PC-3 (cell line): ENCODE measurements around the gene ROBO3. TPM values are rescaled to one million over a fixed set of nuclear protein-coding genes. Genes with fewer than 3 reads are reported as not detected.

ENCODE experiments used
- ATAC-seq: fragments of 200-7000 bp; cut with Tn5 transposase; 2 replicates; pipeline ENCODE4 v1.9.1; 2020; ENCODE audit warnings: mild to moderate bottlenecking, moderate library complexity
- BruUV-seq: library from RNA; stranded (reverse); fragments of 400-500 nt; replicated peaks from 2 replicates; lab custom pipeline; 2021; lab: Mats Ljungman, UMichigan
- CTCF ChIA-PET: fragments of 300-600 bp; sonication (Branson Sonifier 250); formaldehyde crosslinking; loops from one replicate; lab custom pipeline; 2022; ENCODE audit warnings: antibody characterized with exemption; lab: Charles Lee
- POLR2A ChIA-PET: fragments of 300-600 bp; sonication (Branson Sonifier 250); formaldehyde crosslinking; loops from one replicate; lab custom pipeline; 2022; ENCODE audit warnings: antibody characterized with exemption; ENCODE audit not compliant: unreplicated experiment; lab: Charles Lee
- DNase-seq: peaks from one replicate; pipeline ENCODE4 v3.0.0-alpha.2; 2015
- H2AFZ ChIP-seq: fragments of 300-600 bp; sonication (generic); 2 replicates; pipeline ENCODE4 v1.6.0; 2016; ENCODE audit warnings: antibody characterized with exemption, low read length
- H3F3A ChIP-seq: fragments of 300-600 bp; sonication (generic); one replicate; pipeline ENCODE4 v1.6.0; 2017; ENCODE audit warnings: antibody characterized with exemption, low read length, control low read depth, mild to moderate bottlenecking; ENCODE audit not compliant: unreplicated experiment
- H3K27ac ChIP-seq: fragments of 300-600 bp; sonication (generic); 2 replicates; pipeline ENCODE4 v1.5.1; 2016; ENCODE audit warnings: mild to moderate bottlenecking, low read length
- H3K27me3 ChIP-seq: fragments of 300-600 bp; sonication (generic); 2 replicates; pipeline ENCODE4 v1.6.1; 2016; ENCODE audit warnings: low read length, mixed read lengths
- H3K36me3 ChIP-seq: fragments of 300-600 bp; sonication (generic); 2 replicates; pipeline ENCODE4 v1.6.1; 2016; ENCODE audit warnings: low read depth, mixed run types, low read length, mixed read lengths
- H3K4me1 ChIP-seq: fragments of 300-600 bp; sonication (generic); 2 replicates; pipeline ENCODE4 v1.5.1; 2016; ENCODE audit warnings: low read length; ENCODE audit not compliant: insufficient read depth
- H3K4me2 ChIP-seq: fragments of 300-600 bp; sonication (generic); 2 replicates; pipeline ENCODE4 v1.6.0; 2016; ENCODE audit warnings: low read length
- H3K4me3 ChIP-seq: fragments of 300-600 bp; sonication (generic); 2 replicates; pipeline ENCODE4 v1.5.1; 2016; ENCODE audit warnings: mild to moderate bottlenecking, low read length, mixed read lengths
- H3K79me2 ChIP-seq: fragments of 300-600 bp; sonication (generic); 2 replicates; pipeline ENCODE4 v1.6.1; 2017; ENCODE audit warnings: low read length, mixed read lengths
- H3K9ac ChIP-seq: fragments of 300-600 bp; sonication (generic); 2 replicates; pipeline ENCODE4 v1.6.0; 2016; ENCODE audit warnings: mild to moderate bottlenecking, low read length
- H3K9me2 ChIP-seq: fragments of 300-600 bp; sonication (generic); replicated peaks from 2 replicates; pipeline ENCODE4 v1.6.1; 2016; ENCODE audit warnings: mixed run types, low read length, mixed read lengths
- H3K9me3 ChIP-seq: fragments of 300-600 bp; sonication (generic); 2 replicates; pipeline ENCODE4 v1.6.1; 2016; ENCODE audit warnings: low read length, mixed read lengths
- H4K20me1 ChIP-seq: fragments of 300-600 bp; sonication (generic); 2 replicates; pipeline ENCODE4 v1.6.1; 2016; ENCODE audit warnings: low read length, mixed read lengths
- CTCF ChIP-seq: fragments of 300-600 bp; sonication (generic); conservative IDR thresholded peaks from 2 replicates; pipeline ENCODE4 v1.5.1; 2017; ENCODE audit warnings: antibody characterized with exemption, low read depth, mild to moderate bottlenecking, low read length
- EZH2 ChIP-seq: fragments of 300-600 bp; sonication (generic); IDR thresholded peaks from one replicate; pipeline ENCODE4 v1.6.1; 2017; ENCODE audit warnings: antibody characterized with exemption, mild to moderate bottlenecking, low read length; ENCODE audit not compliant: unreplicated experiment
- EZH2phosphoT487 ChIP-seq: fragments of 300-600 bp; sonication (generic); IDR thresholded peaks from 2 replicates; pipeline ENCODE4 v1.6.1; 2018; ENCODE audit warnings: mild to moderate bottlenecking, antibody characterized with exemption, low read length, borderline replicate concordance
- intact Hi-C: fragments of 100-400 bp; cut with micrococcal nuclease; formaldehyde crosslinking; loops from 2 replicates; pipeline ENCODE4 v1.9.0; 2023
- total RNA-seq: library from RNA; depleted of rRNA; stranded (reverse); fragments of >200 nt; gene quantifications from 2 replicates; pipeline ENCODE4 v1.2.3, GENCODE V29; 2014

ROBO3 gene
- total RNA-seq, 1 experiment from 2014 or later: 18.5 TPM

GRCh38 chr11:124841201-124841600, 24.0 kb upstream of the ROBO3 start:
- Histone ChIP-seq H2AFZ (no peak overlapping the region), H3K36me3 (no peaks in the 10 kb centered on the region), H3K4me2 (no peak overlapping the region), H3K4me3 (no peak overlapping the region), H3K9me2 (no peaks in the 10 kb centered on the region), H3K27ac (no peak overlapping the region), H4K20me1 (no peaks in the 10 kb centered on the region), H3K9ac (no peak overlapping the region), H3K9me3 (no peaks in the 10 kb centered on the region), H3K4me1 (peaks cover 26% of the 10 kb centered on the region), H3K27me3 (peaks cover 73% of the 10 kb centered on the region), H3K79me2 (no peaks in the 10 kb centered on the region), H3F3A (no peaks in the 10 kb centered on the region)
- intact Hi-C loops: loop anchor here (1.0 kb wide), 1 partner anchor 25 kb away; no protein-coding TSS in a partner anchor
- POLR2A ChIA-PET: interaction anchor here (0.7 kb wide), 1 partner anchor 605 kb away, joined by 4 read pairs; no protein-coding TSS in a partner anchor
- ATAC-seq (0 out of 2 replicates have a peak, but pooled peaks have one; percentile 3), DNase-seq (peak; percentile 64)
- no TSS peak for BruUV-seq
- no peak for TF ChIP-seq EZH2
- TF ChIP-seq EZH2phosphoT487: no peak
- no peak for TF ChIP-seq CTCF
- CTCF ChIA-PET: interaction anchor here (0.6 kb wide), 1 partner anchor 172 kb away, joined by 4 read pairs; no protein-coding TSS in a partner anchor

GRCh38 chr11:124841840-124842239, 23.4 kb upstream of the ROBO3 start:
- H3K4me1 ChIP-seq: peaks cover 23% of the 10 kb centered on the region
- ChIA-PET CTCF (interaction anchor here (0.6 kb wide), 2 partner anchors 87 to 173 kb away, joined by 3 to 4 read pairs; no protein-coding TSS in a partner anchor), POLR2A (interaction anchor here (0.7 kb wide), 1 partner anchor 604 kb away, joined by 4 read pairs; no protein-coding TSS in a partner anchor)
- no peak overlapping the region for H3K27ac ChIP-seq
- no peak overlapping the region for H3K9ac ChIP-seq
- H3K27me3 ChIP-seq: peaks cover 80% of the 10 kb centered on the region
- BruUV-seq: no TSS peak
- H4K20me1 ChIP-seq: no peaks in the 10 kb centered on the region
- intact Hi-C loops: loop anchor here (1.0 kb wide), 1 partner anchor 24 kb away; no protein-coding TSS in a partner anchor
- no peak overlapping the region for H3K4me3 ChIP-seq
- no peaks in the 10 kb centered on the region for H3F3A ChIP-seq
- H3K9me3 ChIP-seq: no peaks in the 10 kb centered on the region
- DNase-seq: no peak
- H3K79me2 ChIP-seq: no peaks in the 10 kb centered on the region
- no peaks in the 10 kb centered on the region for H3K36me3 ChIP-seq
- no peaks in the 10 kb centered on the region for H3K9me2 ChIP-seq
- no peak for ATAC-seq
- no peak overlapping the region for H3K4me2 ChIP-seq
- TF ChIP-seq CTCF (no peak), EZH2 (no peak), EZH2phosphoT487 (no peak)
- no peak overlapping the region for H2AFZ ChIP-seq

GRCh38 chr11:124842305-124842704, 22.9 kb upstream of the ROBO3 start:
- no TSS peak for BruUV-seq
- no peak overlapping the region for H3K9ac ChIP-seq
- no peak overlapping the region for H2AFZ ChIP-seq
- no peak for DNase-seq
- ChIA-PET POLR2A (no interaction called here), CTCF (interaction anchor here (0.6 kb wide), 1 partner anchor 88 kb away, joined by 3 read pairs; no protein-coding TSS in a partner anchor)
- no peak overlapping the region for H3K4me3 ChIP-seq
- no peaks in the 10 kb centered on the region for H3F3A ChIP-seq
- TF ChIP-seq EZH2phosphoT487 (no peak), EZH2 (no peak), CTCF (no peak)
- no peaks in the 10 kb centered on the region for H3K9me2 ChIP-seq
- no peaks in the 10 kb centered on the region for H3K9me3 ChIP-seq
- intact Hi-C loops: no loop called here
- peaks cover 84% of the 10 kb centered on the region for H3K27me3 ChIP-seq
- H4K20me1 ChIP-seq: no peaks in the 10 kb centered on the region
- no peak overlapping the region for H3K4me2 ChIP-seq
- H3K4me1 ChIP-seq: peaks cover 20% of the 10 kb centered on the region
- H3K27ac ChIP-seq: no peak overlapping the region
- no peaks in the 10 kb centered on the region for H3K79me2 ChIP-seq
- ATAC-seq: no peak
- H3K36me3 ChIP-seq: no peaks in the 10 kb centered on the region
